Epithelial cell of esophagus (primary cell): ENCODE results near the gene TMEM240.

Experiments
- DNase-seq: peaks from one replicate; pipeline ENCODE4 v3.0.0; 2010; ENCODE audit warnings: low read depth
- H3K4me3 ChIP-seq: 2 replicates; pipeline ENCODE4 v1.5.1; 2011; ENCODE audit warnings: mild to moderate bottlenecking, low read length, control low read depth
- TF ChIP-seq, protein P1 (sequence below): IDR thresholded peaks from 2 replicates; pipeline ENCODE4 v1.5.1; 2011; ENCODE audit warnings: low read depth, mild to moderate bottlenecking, low read length, control low read depth, inconsistent platforms; ENCODE audit not compliant: insufficient read depth; ENCODE audit errors: missing control alignments

The TMEM240 gene

GRCh38 chr1:1542766-1543705 lies 2.6 kb upstream of the TMEM240 start:
- H3K4me3 ChIP-seq, result no peak overlapping the region
- TF ChIP-seq, protein P1, sequence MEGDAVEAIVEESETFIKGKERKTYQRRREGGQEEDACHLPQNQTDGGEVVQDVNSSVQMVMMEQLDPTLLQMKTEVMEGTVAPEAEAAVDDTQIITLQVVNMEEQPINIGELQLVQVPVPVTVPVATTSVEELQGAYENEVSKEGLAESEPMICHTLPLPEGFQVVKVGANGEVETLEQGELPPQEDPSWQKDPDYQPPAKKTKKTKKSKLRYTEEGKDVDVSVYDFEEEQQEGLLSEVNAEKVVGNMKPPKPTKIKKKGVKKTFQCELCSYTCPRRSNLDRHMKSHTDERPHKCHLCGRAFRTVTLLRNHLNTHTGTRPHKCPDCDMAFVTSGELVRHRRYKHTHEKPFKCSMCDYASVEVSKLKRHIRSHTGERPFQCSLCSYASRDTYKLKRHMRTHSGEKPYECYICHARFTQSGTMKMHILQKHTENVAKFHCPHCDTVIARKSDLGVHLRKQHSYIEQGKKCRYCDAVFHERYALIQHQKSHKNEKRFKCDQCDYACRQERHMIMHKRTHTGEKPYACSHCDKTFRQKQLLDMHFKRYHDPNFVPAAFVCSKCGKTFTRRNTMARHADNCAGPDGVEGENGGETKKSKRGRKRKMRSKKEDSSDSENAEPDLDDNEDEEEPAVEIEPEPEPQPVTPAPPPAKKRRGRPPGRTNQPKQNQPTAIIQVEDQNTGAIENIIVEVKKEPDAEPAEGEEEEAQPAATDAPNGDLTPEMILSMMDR, result no peak
- DNase-seq, result no peak

GRCh38 chr1:1541956-1542765 lies 1.7 kb upstream of the TMEM240 start:
- DNase-seq, result no peak
- H3K4me3 ChIP-seq, result no peak overlapping the region
- TF ChIP-seq, protein P1, result no peak

DNA sequence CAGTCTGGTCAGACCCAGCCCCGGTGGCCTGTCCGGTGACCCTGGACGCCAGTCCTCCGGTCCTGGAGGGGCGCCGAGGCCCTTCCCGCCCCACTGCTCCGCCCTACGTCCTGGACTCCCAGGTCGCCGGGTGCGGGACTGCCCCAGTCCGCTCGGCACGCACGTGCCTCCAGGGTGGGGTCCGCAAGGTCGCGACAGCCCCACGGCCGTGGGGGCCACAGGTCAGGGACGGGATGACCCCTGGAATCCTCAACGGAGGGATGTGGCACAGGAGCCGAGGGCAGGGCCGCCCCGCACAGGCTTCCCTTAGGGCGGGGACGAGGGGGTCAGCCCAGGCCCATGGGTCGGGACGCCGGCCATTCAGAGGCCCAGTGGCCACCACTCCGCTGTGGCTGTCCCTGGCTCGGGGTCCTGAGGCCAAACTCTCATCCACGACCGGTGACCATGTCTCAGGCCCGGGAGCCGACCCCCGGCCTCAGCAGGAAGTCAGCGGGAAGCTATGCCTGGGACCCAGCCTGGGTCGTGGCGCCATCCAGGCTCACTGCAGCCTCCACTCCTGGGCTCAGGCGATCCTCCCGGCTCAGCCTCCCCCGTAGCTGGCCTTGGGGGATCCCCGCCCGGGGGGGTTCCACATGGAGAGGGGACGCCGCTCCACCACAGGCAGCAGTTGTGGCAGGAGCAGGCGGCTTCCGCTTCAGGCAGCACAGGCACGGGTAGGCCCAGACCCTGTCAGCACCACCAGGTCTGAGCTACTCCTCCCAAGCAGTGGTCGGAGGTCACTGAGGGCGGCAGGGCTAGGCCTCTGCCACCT lies 599 bp upstream of the TMEM240 start:
- no peak for DNase-seq
- TF ChIP-seq, protein P1, result no peak
- H3K4me3 ChIP-seq, result no peak overlapping the region

DNA sequence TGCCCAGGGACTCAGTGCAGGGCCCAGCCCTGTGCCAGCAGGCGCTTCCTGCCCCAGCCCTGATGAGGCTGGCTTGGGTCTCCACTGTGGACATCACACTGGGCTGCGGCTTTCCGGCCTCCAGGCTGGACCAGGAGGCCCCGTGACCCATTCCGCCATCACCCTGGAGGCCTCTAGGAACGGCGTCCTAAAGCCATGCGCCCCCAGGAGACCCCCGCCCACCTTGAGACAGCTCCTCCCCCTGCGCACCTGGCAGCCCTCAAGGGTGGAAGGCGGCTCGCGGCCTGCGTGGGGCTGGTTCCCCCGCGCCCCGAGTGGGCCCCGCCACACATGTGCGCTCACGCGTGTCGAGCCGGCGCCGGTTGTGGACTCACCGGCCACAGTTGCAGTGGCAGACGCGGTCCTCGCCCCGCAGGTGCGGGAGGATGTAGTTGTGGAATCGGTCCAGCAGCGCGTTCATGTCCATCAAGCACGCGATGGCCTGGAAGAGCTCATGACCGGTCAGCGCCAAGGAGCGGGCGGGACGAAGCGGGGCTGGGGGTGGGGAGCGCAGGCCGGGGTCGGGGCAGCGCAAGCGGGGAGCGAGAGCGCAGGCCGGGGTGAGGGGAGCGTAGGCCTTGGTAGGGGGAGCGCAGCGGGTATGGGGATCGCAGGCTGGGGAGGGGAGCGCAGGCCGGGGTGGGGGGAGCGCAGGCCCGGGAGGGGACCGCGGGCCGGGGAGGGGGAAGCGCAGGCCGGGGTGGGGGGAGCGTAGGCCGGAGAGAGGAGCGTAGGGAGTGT lies 924 bp downstream of the TMEM240 start:
- H3K4me3 ChIP-seq, result no peak overlapping the region
- no peak for DNase-seq
- TF ChIP-seq, protein P1, result no peak

- no peak overlapping the region for H3K4me3 ChIP-seq
- TF ChIP-seq, protein P1, result no peak
- no peak for DNase-seq
Observed at GRCh38 chr1:1538989-1539309, 1.5 kb downstream of the TMEM240 start.

GRCh38 chr1:1538334-1538733 lies 2.1 kb downstream of the TMEM240 start:
- TF ChIP-seq, protein P1, result no peak
- DNase-seq, result no peak
- H3K4me3 ChIP-seq, result no peak overlapping the region
